Cardiac septum (tissue), 1 donor: ENCODE results near the gene ZNF791. TPM values are rescaled to one million over a fixed set of nuclear protein-coding genes. Genes with fewer than 3 reads are reported as not detected.
"Not testable (repeated sequence)": the region's sequence is repeated elsewhere in the genome, so short reads cannot be mapped to it uniquely, and the experiment has no call there.

Experiments
- DNase-seq: peaks from one replicate; pipeline ENCODE4 v3.0.0-alpha.2; 2020; ENCODE audit warnings: low spot score
- intact Hi-C: fragments of 100-400 bp; cut with DNase I; formaldehyde crosslinking; loops from one replicate; pipeline ENCODE4 v1.14.0; 2022
- total RNA-seq: library from RNA; stranded (reverse); fragmentation: NEBNext Ultra II Directional; extraction: Animal tissue kit (Norgen Biotek cat#: 25700); gene quantifications from one replicate; pipeline ENCODE4 v1.2.1, GENCODE V29; 2021
- donor health status: DM: no; HTN: no; CAD: no.

Gene ZNF791
- total RNA-seq, 1 donor from 2014 or later: 14.8 TPM

GRCh38 chr19:12628040-12629022 lies 17.6 kb downstream of the ZNF791 start:
- no peak for DNase-seq
- intact Hi-C loops: no loop called here

- DNase-seq: peak; percentile 27
- intact Hi-C loops: no loop called here
Observed at GRCh38 chr19:12629215-12629614, 18.5 kb downstream of the ZNF791 start.

GRCh38 chr19:12636631-12637030 lies 25.9 kb downstream of the ZNF791 start:
- DNase-seq: peak; percentile 63
- intact Hi-C loops: no loop called here

GRCh38 chr19:12638611-12639182 lies 28.0 kb downstream of the ZNF791 start:
- intact Hi-C loops: no loop called here
- peak; percentile 35 for DNase-seq

GRCh38 chr19:12639901-12640613 lies 29.3 kb downstream of the ZNF791 start:
- peak; percentile 94 for DNase-seq
- intact Hi-C loops: no loop called here

GRCh38 chr19:12641456-12641855 lies 30.7 kb downstream of the ZNF791 start:
- intact Hi-C loops: no loop called here
- DNase-seq: peak; percentile 27

- intact Hi-C loops: no loop called here
- DNase-seq: no peak
Observed at GRCh38 chr19:12642506-12642905, 31.8 kb downstream of the ZNF791 start.

- DNase-seq: peak; percentile 44
- intact Hi-C loops: not testable (repeated sequence)
Observed at GRCh38 chr19:12643716-12644115, 33.0 kb downstream of the ZNF791 start.

GRCh38 chr19:12646551-12646950 lies 35.8 kb downstream of the ZNF791 start:
- intact Hi-C loops: no loop called here
- no peak for DNase-seq

GRCh38 chr19:12647047-12647446 lies 36.3 kb downstream of the ZNF791 start:
- no peak for DNase-seq
- intact Hi-C loops: no loop called here

GRCh38 chr19:12647490-12648071 lies 36.9 kb downstream of the ZNF791 start:
- peak; percentile 88 for DNase-seq
- intact Hi-C loops: no loop called here

GRCh38 chr19:12648088-12648487 lies 37.4 kb downstream of the ZNF791 start:
- intact Hi-C loops: no loop called here
- no peak for DNase-seq

- no peak for DNase-seq
- intact Hi-C loops: no loop called here
Observed at GRCh38 chr19:12649941-12650340, 39.2 kb downstream of the ZNF791 start.

- no peak for DNase-seq
Observed at GRCh38 chr19:12652219-12652618, 41.5 kb downstream of the ZNF791 start.

GRCh38 chr19:12655546-12655945 lies 44.8 kb downstream of the ZNF791 start:
- intact Hi-C loops: no loop called here

More at GRCh38 chr19:12652219-12652618, 41.5 kb downstream of the ZNF791 start:
- intact Hi-C loops: no loop called here

GRCh38 chr19:12656899-12657571 lies 46.3 kb downstream of the ZNF791 start:
- intact Hi-C loops: no loop called here
- DNase-seq: no peak

More at GRCh38 chr19:12655546-12655945, 44.8 kb downstream of the ZNF791 start:
- DNase-seq: no peak

- no peak for DNase-seq
- intact Hi-C loops: no loop called here
Observed at GRCh38 chr19:12657966-12658365, 47.2 kb downstream of the ZNF791 start.

GRCh38 chr19:12660980-12661379 lies 50.3 kb downstream of the ZNF791 start:
- DNase-seq: no peak
- intact Hi-C loops: no loop called here
